WTC11 (cell line): ENCODE measurements around the gene ZBTB8B. TPM values are rescaled to one million over a fixed set of nuclear protein-coding genes. Genes with fewer than 3 reads are reported as not detected.
A peak's percentile ranks its signal among the peaks of the same experiment; 100 is the strongest.

Experiments
- ATAC-seq: fragments of 200-7000 bp; cut with Tn5 transposase; 2 replicates; pipeline ENCODE4 v1.10.0; 2021; ENCODE audit warnings: mild to moderate bottlenecking, moderate library complexity
- CTCF ChIA-PET: fragments of 300-600 bp; sonication (Branson Sonifier 250); formaldehyde crosslinking; loops from one replicate; lab custom pipeline; 2021; ENCODE audit warnings: antibody characterized with exemption; lab: Charles Lee
- POLR2A ChIA-PET: fragments of 350-600 bp; sonication (Branson Sonifier 250); formaldehyde crosslinking; loops from one replicate; lab custom pipeline; 2021; ENCODE audit warnings: antibody characterized with exemption; lab: Charles Lee
- DNase-seq: peaks from one replicate; pipeline ENCODE4 v3.0.0; 2021; ENCODE audit warnings: low spot score
- H3K27ac Mint-ChIP-seq: 2 replicates; pipeline ENCODE4 v1.8.0; 2021; ENCODE audit warnings: mixed read lengths
- H3K27me3 Mint-ChIP-seq: 2 replicates; pipeline ENCODE4 v1.8.0; 2021; ENCODE audit warnings: low read depth, mild to moderate bottlenecking, moderate library complexity, mixed read lengths
- H3K36me3 Mint-ChIP-seq: 2 replicates; pipeline ENCODE4 v1.8.0; 2021; ENCODE audit warnings: mixed read lengths
- H3K4me1 Mint-ChIP-seq: 2 replicates; pipeline ENCODE4 v1.8.0; 2022; ENCODE audit warnings: mixed read lengths
- H3K4me3 Mint-ChIP-seq: 2 replicates; pipeline ENCODE4 v1.8.0; 2021; ENCODE audit warnings: mild to moderate bottlenecking, moderate library complexity, mixed read lengths
- H3K9me3 Mint-ChIP-seq: 2 replicates; pipeline ENCODE4 v1.8.0; 2021; ENCODE audit warnings: mixed read lengths
- CBFB ChIP-seq: sonication (generic); formaldehyde crosslinking; IDR thresholded peaks from 2 replicates; pipeline ENCODE4 v1.8.1; 2022; ENCODE audit warnings: mild to moderate bottlenecking, low read depth, missing genetic modification reagents
- HMGA2 ChIP-seq: fragments of 250-450 bp; sonication (Bioruptor Pico); IDR thresholded peaks from 2 replicates; pipeline ENCODE4 v1.4.0; 2021; ENCODE audit warnings: mild to moderate bottlenecking, moderate library complexity
- MYBL2 ChIP-seq: sonication (generic); formaldehyde crosslinking; IDR thresholded peaks from 2 replicates; pipeline ENCODE4 v1.8.1; 2023; ENCODE audit warnings: mild to moderate bottlenecking, moderate library complexity, missing genetic modification reagents
- NFE2L1 ChIP-seq: sonication (generic); formaldehyde crosslinking; IDR thresholded peaks from 2 replicates; pipeline ENCODE4 v1.8.1; 2023; ENCODE audit warnings: missing genetic modification reagents
- NR1H2 ChIP-seq: sonication (generic); formaldehyde crosslinking; IDR thresholded peaks from 2 replicates; pipeline ENCODE4 v1.9.0; 2021; ENCODE audit warnings: mild to moderate bottlenecking, moderate library complexity, missing genetic modification reagents
- PRRX2 ChIP-seq: fragments of 250-450 bp; sonication (Bioruptor Pico); IDR thresholded peaks from 2 replicates; pipeline ENCODE4 v1.8.0; 2021; ENCODE audit warnings: mild to moderate bottlenecking
- TCF7 ChIP-seq: sonication (generic); formaldehyde crosslinking; IDR thresholded peaks from 2 replicates; pipeline ENCODE4 v1.8.0; 2022; ENCODE audit warnings: mild to moderate bottlenecking, low read depth, missing genetic modification reagents, moderate library complexity
- ZBTB21 ChIP-seq: sonication (generic); formaldehyde crosslinking; IDR thresholded peaks from 2 replicates; pipeline ENCODE4 v1.8.1; 2023; ENCODE audit warnings: mild to moderate bottlenecking, missing genetic modification reagents, borderline replicate concordance
- total RNA-seq: library from RNA; stranded (reverse); gene quantifications from 3 replicates; pipeline ENCODE4 v1.2.3, GENCODE V29; 2021
- TF ChIP-seq, protein P1 (sequence below): fragments of 250-450 bp; sonication (Bioruptor Pico); IDR thresholded peaks from 2 replicates; pipeline ENCODE4 v1.9.0; 2021; ENCODE audit warnings: moderate library complexity, mild to moderate bottlenecking, inconsistent platforms, borderline replicate concordance
- TF ChIP-seq, protein P2 (sequence below): sonication (generic); formaldehyde crosslinking; conservative IDR thresholded peaks from 2 replicates; pipeline ENCODE4 v1.8.1; 2022; ENCODE audit warnings: mild to moderate bottlenecking, missing genetic modification reagents
- TF ChIP-seq, protein P3 (sequence below): sonication (generic); formaldehyde crosslinking; IDR thresholded peaks from 2 replicates; pipeline ENCODE4 v1.8.0; 2022; ENCODE audit warnings: missing genetic modification reagents
- TF ChIP-seq, protein P4 (sequence below): sonication (generic); formaldehyde crosslinking; IDR thresholded peaks from 2 replicates; pipeline ENCODE4 v1.8.0; 2023; ENCODE audit warnings: missing genetic modification reagents, mild to moderate bottlenecking, borderline replicate concordance
- TF ChIP-seq, protein P5 (sequence below): fragments of 250-450 bp; sonication (Bioruptor Pico); IDR thresholded peaks from 2 replicates; pipeline ENCODE4 v1.9.0; 2021; ENCODE audit warnings: mild to moderate bottlenecking
- TF ChIP-seq, protein P6 (sequence below): sonication (generic); formaldehyde crosslinking; IDR thresholded peaks from 2 replicates; pipeline ENCODE4 v1.8.1; 2022; ENCODE audit warnings: low read depth, mild to moderate bottlenecking, moderate library complexity, missing genetic modification reagents, borderline replicate concordance
- TF ChIP-seq, protein P7 (sequence below): sonication (generic); formaldehyde crosslinking; IDR thresholded peaks from 2 replicates; pipeline ENCODE4 v1.8.1; 2023; ENCODE audit warnings: mild to moderate bottlenecking, missing genetic modification reagents
- TF ChIP-seq, protein P8 (sequence below): sonication (generic); formaldehyde crosslinking; IDR thresholded peaks from 2 replicates; pipeline ENCODE4 v1.8.1; 2023; ENCODE audit warnings: mild to moderate bottlenecking, moderate library complexity, missing genetic modification reagents

Gene ZBTB8B
- total RNA-seq, 1 experiment from 2014 or later, result 2.7 TPM

DNA sequence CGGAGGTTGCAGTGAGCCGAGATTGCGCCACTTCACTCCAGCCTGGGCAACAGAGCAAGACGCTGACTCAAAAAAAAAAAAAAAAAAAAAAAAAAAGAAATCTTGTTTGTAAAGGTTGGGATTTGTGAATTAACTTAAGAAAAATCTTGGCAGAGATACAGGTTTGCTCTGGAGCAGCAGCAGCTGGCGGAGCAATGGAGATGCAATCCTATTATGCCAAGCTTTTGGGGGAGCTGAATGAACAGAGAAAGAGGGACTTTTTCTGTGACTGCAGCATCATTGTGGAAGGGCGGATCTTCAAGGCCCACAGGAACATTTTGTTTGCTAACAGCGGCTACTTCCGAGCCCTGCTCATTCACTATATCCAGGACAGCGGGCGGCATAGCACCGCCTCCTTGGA lies 5.6 kb downstream of the ZBTB8B start:
- no peak overlapping the region for H3K27ac Mint-ChIP-seq
- H3K4me1 Mint-ChIP-seq, result peaks cover 6% of the 10 kb centered on the region
- ChIA-PET POLR2A (interaction anchor here (0.6 to 1.3 kb wide), 2 partner anchors 76 to 175 kb away, joined by 3 read pairs; partner anchors contain the start of gene BSDC1), CTCF (interaction anchor here (0.6 to 1.5 kb wide), 11 partner anchors 8 to 69 kb away, joined by 3 to 8 read pairs (median 4); no protein-coding TSS in a partner anchor)
- H3K4me3 Mint-ChIP-seq, result no peak overlapping the region
- no peak for TF ChIP-seq NR1H2 (CRISPR knock-in tag)
- TF ChIP-seq MYBL2, result no peak
- TF ChIP-seq TCF7, result no peak
- TF ChIP-seq, protein P1, sequence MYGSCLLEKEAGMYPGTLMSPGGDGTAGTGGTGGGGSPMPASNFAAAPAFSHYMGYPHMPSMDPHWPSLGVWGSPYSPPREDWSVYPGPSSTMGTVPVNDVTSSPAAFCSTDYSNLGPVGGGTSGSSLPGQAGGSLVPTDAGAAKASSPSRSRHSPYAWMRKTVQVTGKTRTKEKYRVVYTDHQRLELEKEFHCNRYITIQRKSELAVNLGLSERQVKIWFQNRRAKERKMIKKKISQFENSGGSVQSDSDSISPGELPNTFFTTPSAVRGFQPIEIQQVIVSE (CRISPR knock-in tag), result no peak
- TF ChIP-seq, protein P2, sequence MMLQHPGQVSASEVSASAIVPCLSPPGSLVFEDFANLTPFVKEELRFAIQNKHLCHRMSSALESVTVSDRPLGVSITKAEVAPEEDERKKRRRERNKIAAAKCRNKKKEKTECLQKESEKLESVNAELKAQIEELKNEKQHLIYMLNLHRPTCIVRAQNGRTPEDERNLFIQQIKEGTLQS (CRISPR knock-in tag), result no peak
- no peak for TF ChIP-seq NFE2L1
- TF ChIP-seq, protein P3, sequence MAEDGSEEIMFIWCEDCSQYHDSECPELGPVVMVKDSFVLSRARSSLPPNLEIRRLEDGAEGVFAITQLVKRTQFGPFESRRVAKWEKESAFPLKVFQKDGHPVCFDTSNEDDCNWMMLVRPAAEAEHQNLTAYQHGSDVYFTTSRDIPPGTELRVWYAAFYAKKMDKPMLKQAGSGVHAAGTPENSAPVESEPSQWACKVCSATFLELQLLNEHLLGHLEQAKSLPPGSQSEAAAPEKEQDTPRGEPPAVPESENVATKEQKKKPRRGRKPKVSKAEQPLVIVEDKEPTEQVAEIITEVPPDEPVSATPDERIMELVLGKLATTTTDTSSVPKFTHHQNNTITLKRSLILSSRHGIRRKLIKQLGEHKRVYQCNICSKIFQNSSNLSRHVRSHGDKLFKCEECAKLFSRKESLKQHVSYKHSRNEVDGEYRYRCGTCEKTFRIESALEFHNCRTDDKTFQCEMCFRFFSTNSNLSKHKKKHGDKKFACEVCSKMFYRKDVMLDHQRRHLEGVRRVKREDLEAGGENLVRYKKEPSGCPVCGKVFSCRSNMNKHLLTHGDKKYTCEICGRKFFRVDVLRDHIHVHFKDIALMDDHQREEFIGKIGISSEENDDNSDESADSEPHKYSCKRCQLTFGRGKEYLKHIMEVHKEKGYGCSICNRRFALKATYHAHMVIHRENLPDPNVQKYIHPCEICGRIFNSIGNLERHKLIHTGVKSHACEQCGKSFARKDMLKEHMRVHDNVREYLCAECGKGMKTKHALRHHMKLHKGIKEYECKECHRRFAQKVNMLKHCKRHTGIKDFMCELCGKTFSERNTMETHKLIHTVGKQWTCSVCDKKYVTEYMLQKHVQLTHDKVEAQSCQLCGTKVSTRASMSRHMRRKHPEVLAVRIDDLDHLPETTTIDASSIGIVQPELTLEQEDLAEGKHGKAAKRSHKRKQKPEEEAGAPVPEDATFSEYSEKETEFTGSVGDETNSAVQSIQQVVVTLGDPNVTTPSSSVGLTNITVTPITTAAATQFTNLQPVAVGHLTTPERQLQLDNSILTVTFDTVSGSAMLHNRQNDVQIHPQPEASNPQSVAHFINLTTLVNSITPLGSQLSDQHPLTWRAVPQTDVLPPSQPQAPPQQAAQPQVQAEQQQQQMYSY (CRISPR knock-in tag), result no peak
- no peak for TF ChIP-seq HMGA2 (CRISPR knock-in tag)
- TF ChIP-seq, protein P4, sequence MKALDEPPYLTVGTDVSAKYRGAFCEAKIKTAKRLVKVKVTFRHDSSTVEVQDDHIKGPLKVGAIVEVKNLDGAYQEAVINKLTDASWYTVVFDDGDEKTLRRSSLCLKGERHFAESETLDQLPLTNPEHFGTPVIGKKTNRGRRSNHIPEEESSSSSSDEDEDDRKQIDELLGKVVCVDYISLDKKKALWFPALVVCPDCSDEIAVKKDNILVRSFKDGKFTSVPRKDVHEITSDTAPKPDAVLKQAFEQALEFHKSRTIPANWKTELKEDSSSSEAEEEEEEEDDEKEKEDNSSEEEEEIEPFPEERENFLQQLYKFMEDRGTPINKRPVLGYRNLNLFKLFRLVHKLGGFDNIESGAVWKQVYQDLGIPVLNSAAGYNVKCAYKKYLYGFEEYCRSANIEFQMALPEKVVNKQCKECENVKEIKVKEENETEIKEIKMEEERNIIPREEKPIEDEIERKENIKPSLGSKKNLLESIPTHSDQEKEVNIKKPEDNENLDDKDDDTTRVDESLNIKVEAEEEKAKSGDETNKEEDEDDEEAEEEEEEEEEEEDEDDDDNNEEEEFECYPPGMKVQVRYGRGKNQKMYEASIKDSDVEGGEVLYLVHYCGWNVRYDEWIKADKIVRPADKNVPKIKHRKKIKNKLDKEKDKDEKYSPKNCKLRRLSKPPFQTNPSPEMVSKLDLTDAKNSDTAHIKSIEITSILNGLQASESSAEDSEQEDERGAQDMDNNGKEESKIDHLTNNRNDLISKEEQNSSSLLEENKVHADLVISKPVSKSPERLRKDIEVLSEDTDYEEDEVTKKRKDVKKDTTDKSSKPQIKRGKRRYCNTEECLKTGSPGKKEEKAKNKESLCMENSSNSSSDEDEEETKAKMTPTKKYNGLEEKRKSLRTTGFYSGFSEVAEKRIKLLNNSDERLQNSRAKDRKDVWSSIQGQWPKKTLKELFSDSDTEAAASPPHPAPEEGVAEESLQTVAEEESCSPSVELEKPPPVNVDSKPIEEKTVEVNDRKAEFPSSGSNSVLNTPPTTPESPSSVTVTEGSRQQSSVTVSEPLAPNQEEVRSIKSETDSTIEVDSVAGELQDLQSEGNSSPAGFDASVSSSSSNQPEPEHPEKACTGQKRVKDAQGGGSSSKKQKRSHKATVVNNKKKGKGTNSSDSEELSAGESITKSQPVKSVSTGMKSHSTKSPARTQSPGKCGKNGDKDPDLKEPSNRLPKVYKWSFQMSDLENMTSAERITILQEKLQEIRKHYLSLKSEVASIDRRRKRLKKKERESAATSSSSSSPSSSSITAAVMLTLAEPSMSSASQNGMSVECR, result no peak
- TF ChIP-seq, protein P5, sequence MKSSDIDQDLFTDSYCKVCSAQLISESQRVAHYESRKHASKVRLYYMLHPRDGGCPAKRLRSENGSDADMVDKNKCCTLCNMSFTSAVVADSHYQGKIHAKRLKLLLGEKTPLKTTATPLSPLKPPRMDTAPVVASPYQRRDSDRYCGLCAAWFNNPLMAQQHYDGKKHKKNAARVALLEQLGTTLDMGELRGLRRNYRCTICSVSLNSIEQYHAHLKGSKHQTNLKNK (CRISPR knock-in tag), result no peak
- no peaks in the 10 kb centered on the region for H3K9me3 Mint-ChIP-seq
- no peaks in the 10 kb centered on the region for H3K36me3 Mint-ChIP-seq
- no peaks in the 10 kb centered on the region for H3K27me3 Mint-ChIP-seq
- DNase-seq, result no peak
- no peak for ATAC-seq

DNA sequence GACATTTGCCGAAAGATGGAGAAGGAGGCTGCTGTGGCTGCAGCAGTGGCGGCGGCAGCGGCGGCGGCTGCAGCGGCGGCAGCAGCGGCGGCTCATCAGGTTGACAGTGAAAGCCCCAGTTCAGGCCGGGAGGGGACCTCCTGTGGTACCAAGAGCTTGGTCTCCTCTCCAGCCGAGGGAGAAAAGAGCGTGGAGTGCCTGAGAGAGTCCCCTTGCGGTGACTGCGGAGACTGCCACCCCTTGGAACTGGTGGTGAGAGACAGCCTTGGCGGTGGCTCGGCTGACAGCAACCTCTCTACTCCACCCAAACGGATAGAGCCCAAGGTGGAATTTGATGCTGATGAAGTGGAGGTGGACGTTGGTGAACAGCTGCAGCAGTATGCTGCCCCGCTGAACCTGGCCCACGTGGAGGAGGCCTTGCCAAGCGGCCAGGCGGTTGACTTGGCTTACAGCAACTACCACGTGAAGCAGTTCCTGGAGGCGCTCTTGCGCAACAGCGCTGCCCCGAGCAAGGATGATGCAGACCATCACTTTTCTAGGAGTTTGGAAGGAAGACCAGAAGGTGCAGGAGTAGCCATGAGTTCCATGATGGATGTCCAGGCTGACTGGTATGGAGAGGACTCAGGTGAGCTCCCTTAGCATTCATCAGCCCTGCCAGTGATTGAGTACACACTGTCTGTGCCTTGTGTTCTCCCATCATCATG lies 6.3 kb downstream of the ZBTB8B start:
- CTCF ChIA-PET, result interaction anchor here (0.6 to 1.5 kb wide), 10 partner anchors 8 to 70 kb away, joined by 3 to 8 read pairs (median 4); no protein-coding TSS in a partner anchor
- Mint-ChIP-seq H3K27ac (no peak overlapping the region), H3K4me1 (0 out of 2 replicates have a peak, but pooled peaks cover 1% of the 10 kb centered on the region), H3K4me3 (no peak overlapping the region), H3K36me3 (no peaks in the 10 kb centered on the region), H3K9me3 (no peaks in the 10 kb centered on the region), H3K27me3 (no peaks in the 10 kb centered on the region)
- DNase-seq (peak; percentile 68), ATAC-seq (peak; percentile 98)
- TF ChIP-seq CBFB (CRISPR knock-in tag) (no peak), PRRX2 (no peak), ZBTB21 (CRISPR knock-in tag) (no peak)
- TF ChIP-seq, protein P6, sequence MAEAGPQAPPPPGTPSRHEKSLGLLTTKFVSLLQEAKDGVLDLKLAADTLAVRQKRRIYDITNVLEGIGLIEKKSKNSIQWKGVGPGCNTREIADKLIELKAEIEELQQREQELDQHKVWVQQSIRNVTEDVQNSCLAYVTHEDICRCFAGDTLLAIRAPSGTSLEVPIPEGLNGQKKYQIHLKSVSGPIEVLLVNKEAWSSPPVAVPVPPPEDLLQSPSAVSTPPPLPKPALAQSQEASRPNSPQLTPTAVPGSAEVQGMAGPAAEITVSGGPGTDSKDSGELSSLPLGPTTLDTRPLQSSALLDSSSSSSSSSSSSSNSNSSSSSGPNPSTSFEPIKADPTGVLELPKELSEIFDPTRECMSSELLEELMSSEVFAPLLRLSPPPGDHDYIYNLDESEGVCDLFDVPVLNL (CRISPR knock-in tag), result no peak
- TF ChIP-seq, protein P7, sequence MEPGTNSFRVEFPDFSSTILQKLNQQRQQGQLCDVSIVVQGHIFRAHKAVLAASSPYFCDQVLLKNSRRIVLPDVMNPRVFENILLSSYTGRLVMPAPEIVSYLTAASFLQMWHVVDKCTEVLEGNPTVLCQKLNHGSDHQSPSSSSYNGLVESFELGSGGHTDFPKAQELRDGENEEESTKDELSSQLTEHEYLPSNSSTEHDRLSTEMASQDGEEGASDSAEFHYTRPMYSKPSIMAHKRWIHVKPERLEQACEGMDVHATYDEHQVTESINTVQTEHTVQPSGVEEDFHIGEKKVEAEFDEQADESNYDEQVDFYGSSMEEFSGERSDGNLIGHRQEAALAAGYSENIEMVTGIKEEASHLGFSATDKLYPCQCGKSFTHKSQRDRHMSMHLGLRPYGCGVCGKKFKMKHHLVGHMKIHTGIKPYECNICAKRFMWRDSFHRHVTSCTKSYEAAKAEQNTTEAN (CRISPR knock-in tag), result no peak
- TF ChIP-seq, protein P8, sequence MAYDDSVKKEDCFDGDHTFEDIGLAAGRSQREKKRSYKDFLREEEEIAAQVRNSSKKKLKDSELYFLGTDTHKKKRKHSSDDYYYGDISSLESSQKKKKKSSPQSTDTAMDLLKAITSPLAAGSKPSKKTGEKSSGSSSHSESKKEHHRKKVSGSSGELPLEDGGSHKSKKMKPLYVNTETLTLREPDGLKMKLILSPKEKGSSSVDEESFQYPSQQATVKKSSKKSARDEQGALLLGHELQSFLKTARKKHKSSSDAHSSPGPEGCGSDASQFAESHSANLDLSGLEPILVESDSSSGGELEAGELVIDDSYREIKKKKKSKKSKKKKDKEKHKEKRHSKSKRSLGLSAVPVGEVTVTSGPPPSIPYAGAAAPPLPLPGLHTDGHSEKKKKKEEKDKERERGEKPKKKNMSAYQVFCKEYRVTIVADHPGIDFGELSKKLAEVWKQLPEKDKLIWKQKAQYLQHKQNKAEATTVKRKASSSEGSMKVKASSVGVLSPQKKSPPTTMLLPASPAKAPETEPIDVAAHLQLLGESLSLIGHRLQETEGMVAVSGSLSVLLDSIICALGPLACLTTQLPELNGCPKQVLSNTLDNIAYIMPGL (CRISPR knock-in tag), result no peak
- POLR2A ChIA-PET, result interaction anchor here (0.6 to 1.3 kb wide), 2 partner anchors 77 to 174 kb away, joined by 3 read pairs; partner anchors contain the start of gene BSDC1
